NB4 (cell line): ENCODE measurements around the gene POFUT2.

ENCODE experiments used
- CTCF ChIP-seq: IDR thresholded peaks from one replicate; pipeline ENCODE4 v1.5.1; 2012; ENCODE audit warnings: low read depth, low read length
- MAX ChIP-seq: IDR thresholded peaks from 2 replicates; pipeline ENCODE4 v1.6.1; 2011; ENCODE audit warnings: low read depth, low read length

- TF ChIP-seq CTCF (no peak), MAX (no peak)
These were observed 25.6 kb downstream of the POFUT2 start for GRCh38 chr21:45262041-45262581.
